NCI-H1694 treated with DMSO at 0.1 percent for 48 hours (cell line): ENCODE measurements around the gene TBC1D4.
A peak's percentile ranks its signal among the peaks of the same experiment; 100 is the strongest.

Experiments
- DNase-seq: peaks from one replicate; lab custom pipeline; 2025; lab: John Stamatoyannopoulos, UW

TBC1D4 gene

GRCh38 chr13:75384879-75385707 lies 96.9 kb downstream of the TBC1D4 start:
- no peak for DNase-seq

- no peak for DNase-seq
Measured at GRCh38 chr13:75383064-75383715, 98.8 kb downstream of the TBC1D4 start.

GRCh38 chr13:75378301-75378700 lies 103.7 kb downstream of the TBC1D4 start:
- DNase-seq = no peak

- DNase-seq = no peak
Measured at GRCh38 chr13:75376792-75377402, 105.1 kb downstream of the TBC1D4 start.

GRCh38 chr13:75375329-75375728 lies 106.6 kb downstream of the TBC1D4 start:
- no peak for DNase-seq

GRCh38 chr13:75373988-75374387 lies 108.0 kb downstream of the TBC1D4 start:
- DNase-seq = no peak

GRCh38 chr13:75372923-75373841 lies 108.8 kb downstream of the TBC1D4 start:
- no peak for DNase-seq

GRCh38 chr13:75372517-75372916 lies 109.5 kb downstream of the TBC1D4 start:
- peak; percentile 84 for DNase-seq

GRCh38 chr13:75371203-75371602 lies 110.8 kb downstream of the TBC1D4 start:
- no peak for DNase-seq

- no peak for DNase-seq
Measured at GRCh38 chr13:75370774-75371173, 111.2 kb downstream of the TBC1D4 start.

GRCh38 chr13:75369981-75370380 lies 112.0 kb downstream of the TBC1D4 start:
- no peak for DNase-seq

- no peak for DNase-seq
Measured at GRCh38 chr13:75368167-75368566, 113.8 kb downstream of the TBC1D4 start.

GRCh38 chr13:75366380-75367280 lies 115.3 kb downstream of the TBC1D4 start:
- no peak for DNase-seq

GRCh38 chr13:75365724-75366173 lies 116.2 kb downstream of the TBC1D4 start:
- no peak for DNase-seq

GRCh38 chr13:75364131-75364713 lies 117.7 kb downstream of the TBC1D4 start:
- no peak for DNase-seq

GRCh38 chr13:75363371-75363770 lies 118.6 kb downstream of the TBC1D4 start:
- DNase-seq = no peak

GRCh38 chr13:75362026-75362425 lies 119.9 kb downstream of the TBC1D4 start:
- no peak for DNase-seq

GRCh38 chr13:75360170-75360569 lies 121.8 kb downstream of the TBC1D4 start:
- no peak for DNase-seq

- DNase-seq = no peak
Measured at GRCh38 chr13:75359266-75359665, 122.7 kb downstream of the TBC1D4 start.

- peak; percentile 91 for DNase-seq
Measured at GRCh38 chr13:75357576-75358289, 124.2 kb downstream of the TBC1D4 start.
